ENCODE data around the gene UTP20.
"Not testable (repeated sequence)": the region's sequence is repeated elsewhere in the genome, so short reads cannot be mapped to it uniquely, and the experiment has no call there.

UTP20 gene

GRCh38 chr12:101327546-101327945 is 47.6 kb downstream of the UTP20 start:
- DNase-seq, result no peak

GRCh38 chr12:101328917-101329316 is 49.0 kb downstream of the UTP20 start:
- no peak for DNase-seq

GRCh38 chr12:101330631-101331030 is 50.7 kb downstream of the UTP20 start:
- DNase-seq, result no peak

- no peak for DNase-seq
Observed at GRCh38 chr12:101336437-101336836, 56.5 kb downstream of the UTP20 start.

GRCh38 chr12:101338087-101338486 is 58.2 kb downstream of the UTP20 start:
- no peak for DNase-seq

GRCh38 chr12:101343893-101344292 is 64.0 kb downstream of the UTP20 start:
- no peak for DNase-seq

- no peak for DNase-seq
Observed at GRCh38 chr12:101351682-101352081, 71.8 kb downstream of the UTP20 start.

GRCh38 chr12:101356794-101357193 is 76.9 kb downstream of the UTP20 start:
- no peak for DNase-seq

- DNase-seq, result no peak
Observed at GRCh38 chr12:101361455-101361854, 81.5 kb downstream of the UTP20 start.

GRCh38 chr12:101368016-101368415 is 88.1 kb downstream of the UTP20 start:
- DNase-seq, result no peak

GRCh38 chr12:101372431-101372830 is 92.5 kb downstream of the UTP20 start:
- DNase-seq, result no peak

- DNase-seq, result no peak
Observed at GRCh38 chr12:101375573-101375972, 95.7 kb downstream of the UTP20 start.

- DNase-seq, result no peak
Observed at GRCh38 chr12:101379149-101379548, 99.2 kb downstream of the UTP20 start.

- DNase-seq, result not testable (repeated sequence)
Observed at GRCh38 chr12:101391181-101391580, 111.3 kb downstream of the UTP20 start.

GRCh38 chr12:101407049-101407435 is 127.1 kb downstream of the UTP20 start:
- no peak for DNase-seq

- DNase-seq, result peak in 1 of 2 experiments; percentile 53
Observed at GRCh38 chr12:101407436-101408345, 127.8 kb downstream of the UTP20 start, which contains the start of gene ARL1. Gene ARL1 (minus strand): TSS chr12:101407772. CDS start chr12:101407645, 127 bp downstream.

- not testable (repeated sequence) for DNase-seq
Observed at GRCh38 chr12:101410169-101410568, 130.3 kb downstream of the UTP20 start.

GRCh38 chr12:101414533-101415119 is 134.7 kb downstream of the UTP20 start:
- DNase-seq, result peak in 1 of 2 experiments; percentile 7

- no peak for DNase-seq
Observed at GRCh38 chr12:101415228-101415627, 135.3 kb downstream of the UTP20 start.

- DNase-seq, result not testable (repeated sequence)
Observed at GRCh38 chr12:101422066-101422465, 142.2 kb downstream of the UTP20 start.

GRCh38 chr12:101424620-101425019 is 144.7 kb downstream of the UTP20 start:
- DNase-seq, result no peak

- DNase-seq, result no peak
Observed at GRCh38 chr12:101430456-101430855, 150.6 kb downstream of the UTP20 start.

- no peak for DNase-seq
Observed at GRCh38 chr12:101436136-101436535, 156.2 kb downstream of the UTP20 start.

Data from cerebellar nuclear complex (tissue), 1 donor.